ENCODE data around the gene PRKN.

DNA sequence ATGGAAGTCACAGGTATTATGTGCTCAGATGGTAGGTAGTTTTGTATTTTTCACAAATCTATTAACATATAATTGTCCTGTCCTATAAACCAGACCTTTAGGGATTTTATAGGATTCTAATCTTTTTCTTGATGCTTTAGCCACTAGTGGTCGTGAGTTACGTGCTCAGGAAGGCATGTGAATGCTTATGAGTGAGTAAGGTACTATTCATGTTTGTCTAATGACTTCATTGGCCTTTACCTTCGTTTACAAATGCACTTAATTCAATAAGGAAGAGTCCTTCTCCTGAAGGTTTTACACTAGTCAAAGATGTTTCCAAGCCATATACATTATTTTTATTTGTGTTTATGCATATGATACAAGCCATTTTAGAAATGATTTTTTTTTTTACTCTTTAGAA is 23.2 kb upstream of the PRKN start:
- TF ChIP-seq, protein P1, sequence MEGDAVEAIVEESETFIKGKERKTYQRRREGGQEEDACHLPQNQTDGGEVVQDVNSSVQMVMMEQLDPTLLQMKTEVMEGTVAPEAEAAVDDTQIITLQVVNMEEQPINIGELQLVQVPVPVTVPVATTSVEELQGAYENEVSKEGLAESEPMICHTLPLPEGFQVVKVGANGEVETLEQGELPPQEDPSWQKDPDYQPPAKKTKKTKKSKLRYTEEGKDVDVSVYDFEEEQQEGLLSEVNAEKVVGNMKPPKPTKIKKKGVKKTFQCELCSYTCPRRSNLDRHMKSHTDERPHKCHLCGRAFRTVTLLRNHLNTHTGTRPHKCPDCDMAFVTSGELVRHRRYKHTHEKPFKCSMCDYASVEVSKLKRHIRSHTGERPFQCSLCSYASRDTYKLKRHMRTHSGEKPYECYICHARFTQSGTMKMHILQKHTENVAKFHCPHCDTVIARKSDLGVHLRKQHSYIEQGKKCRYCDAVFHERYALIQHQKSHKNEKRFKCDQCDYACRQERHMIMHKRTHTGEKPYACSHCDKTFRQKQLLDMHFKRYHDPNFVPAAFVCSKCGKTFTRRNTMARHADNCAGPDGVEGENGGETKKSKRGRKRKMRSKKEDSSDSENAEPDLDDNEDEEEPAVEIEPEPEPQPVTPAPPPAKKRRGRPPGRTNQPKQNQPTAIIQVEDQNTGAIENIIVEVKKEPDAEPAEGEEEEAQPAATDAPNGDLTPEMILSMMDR (IDR thresholded peaks at IDR 0.05; ENCODE audit: poor library complexity), result no peak
- no peak for TF ChIP-seq EZH2 (IDR thresholded peaks at IDR 0.05; ENCODE audit: borderline replicate concordance)
